NT2/D1 (cell line): ENCODE data around the gene HOXD11.

ENCODE experiments used
- SUZ12 ChIP-seq: IDR thresholded peaks from 2 replicates; pipeline ENCODE4 v1.6.1; 2011; ENCODE audit not compliant: insufficient read length, insufficient read depth; ENCODE audit errors: extremely low read depth
- YY1 ChIP-seq: IDR thresholded peaks from 2 replicates; pipeline ENCODE4 v1.6.1; 2011; ENCODE audit not compliant: insufficient read length, insufficient read depth
- ZNF274 ChIP-seq: IDR thresholded peaks from 2 replicates; pipeline ENCODE4 v1.6.1; 2011; ENCODE audit warnings: mild to moderate bottlenecking, low read depth, low read length

DNA sequence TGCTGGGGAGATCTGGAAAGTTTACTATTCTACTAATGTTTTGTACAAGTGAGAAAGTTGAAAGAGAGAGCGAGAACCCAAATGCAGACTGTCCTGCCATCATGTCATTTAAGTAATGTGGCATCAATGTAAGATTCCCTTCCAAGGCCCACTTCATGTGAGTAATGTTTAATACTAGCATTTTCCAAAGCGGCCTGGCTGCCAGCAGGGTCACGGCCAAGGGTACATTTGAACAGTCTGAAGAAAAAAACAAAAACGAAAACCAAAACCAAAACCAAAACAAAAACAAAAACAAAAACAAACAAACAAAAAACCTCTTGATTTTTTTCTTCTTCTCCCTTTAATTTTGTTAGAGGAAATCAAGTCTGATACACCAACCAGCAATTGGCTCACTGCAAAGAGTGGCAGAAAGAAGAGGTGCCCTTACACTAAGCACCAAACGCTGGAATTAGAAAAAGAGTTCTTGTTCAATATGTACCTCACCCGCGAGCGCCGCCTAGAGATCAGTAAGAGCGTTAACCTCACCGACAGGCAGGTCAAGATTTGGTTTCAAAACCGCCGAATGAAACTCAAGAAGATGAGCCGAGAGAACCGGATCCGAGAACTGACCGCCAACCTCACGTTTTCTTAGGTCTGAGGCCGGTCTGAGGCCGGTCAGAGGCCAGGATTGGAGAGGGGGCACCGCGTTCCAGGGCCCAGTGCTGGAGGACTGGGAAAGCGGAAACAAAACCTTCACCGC lies 11.7 kb downstream of the HOXD11 start:
- TF ChIP-seq SUZ12 (no peak), YY1 (no peak), ZNF274 (no peak)
